GM12878 (cell line): ENCODE results near the gene WDR17. TPM values are rescaled to one million over a fixed set of nuclear protein-coding genes. Genes with fewer than 3 reads are reported as not detected.

Experiments used
- ATAC-seq: fragments of 200-7000 bp; cut with Tn5 transposase; 3 replicates; pipeline ENCODE4 v1.9.1; 2020; ENCODE audit warnings: mild to moderate bottlenecking, moderate library complexity
- BruUV-seq: library from RNA; stranded (reverse); fragments of 400-500 nt; replicated peaks from 2 replicates; lab custom pipeline; 2021; lab: Mats Ljungman, UMichigan
- CTCF ChIA-PET: fragments of 300-600 bp; sonication (Branson Sonifier 250); formaldehyde crosslinking; extraction: SDS; loops from one replicate; lab custom pipeline; 2021; ENCODE audit warnings: inconsistent platforms; lab: Yijun Ruan, JAX
- POLR2A ChIA-PET: fragments of 350-600 bp; formaldehyde crosslinking; extraction: SDS; loops from one replicate; lab custom pipeline; 2021; ENCODE audit warnings: inconsistent platforms; lab: Charles Lee
- RAD21 ChIA-PET: fragments of 300-600 bp; sonication (Branson Sonifier 250); formaldehyde crosslinking; loops from one replicate; lab custom pipeline; 2023; ENCODE audit warnings: antibody characterized with exemption; ENCODE audit not compliant: unreplicated experiment; lab: Charles Lee
- SMC1A ChIA-PET: fragments of 300-600 bp; sonication (Branson Sonifier 250); formaldehyde crosslinking; loops from one replicate; lab custom pipeline; 2023; ENCODE audit not compliant: unreplicated experiment, uncharacterized antibody; lab: Charles Lee
- DNase-seq: peaks from one replicate; pipeline ENCODE4 v3.0.0-alpha.2; 2011; ENCODE audit warnings: low read depth, low spot score
- FAIRE-seq: peaks from 3 replicates; lab custom pipeline; 2011; peaks lifted over from hg19 to GRCh38; lab: Jason Lieb, UNC
- H2AFZ ChIP-seq: 2 replicates; pipeline ENCODE4 v1.6.0; 2011; ENCODE audit warnings: low read depth, low read length, control low read depth; ENCODE audit not compliant: control insufficient read depth
- H3K27ac ChIP-seq: 2 replicates; pipeline ENCODE4 v1.5.1; 2011; ENCODE audit warnings: control low read depth; ENCODE audit not compliant: control insufficient read depth, insufficient read depth
- H3K27me3 ChIP-seq, 2 experiments: replicated peaks in 1 of 2; 2 replicates each; pipeline versions ENCODE4 v1.6.0 to v1.6.1; 2011; ENCODE audit warnings: low read length in 1 of 2; ENCODE audit not compliant: control insufficient read depth in 2 of 2, insufficient read depth in 2 of 2
- H3K36me3 ChIP-seq, 2 experiments: 2 replicates each; pipeline ENCODE4 v1.5.1; 2011; ENCODE audit warnings: low read length in 1 of 2; ENCODE audit not compliant: control insufficient read depth in 2 of 2, insufficient read depth in 2 of 2
- H3K4me1 ChIP-seq: 2 replicates; pipeline ENCODE4 v1.6.1; 2011; ENCODE audit warnings: mild to moderate bottlenecking, low read length, moderate library complexity, mixed read lengths; ENCODE audit not compliant: control insufficient read depth, insufficient read depth
- H3K4me2 ChIP-seq: 2 replicates; pipeline ENCODE4 v1.6.0; 2011; ENCODE audit warnings: control low read depth; ENCODE audit not compliant: control insufficient read depth, insufficient read depth
- H3K4me3 ChIP-seq: fragments of 200-600 bp; sonication (generic); 2 replicates; pipeline ENCODE4 v1.5.1; 2016
- H3K79me2 ChIP-seq: 2 replicates; pipeline ENCODE4 v1.6.0; 2011; ENCODE audit warnings: low read length; ENCODE audit not compliant: control insufficient read depth, insufficient read depth
- H3K9ac ChIP-seq: 2 replicates; pipeline ENCODE4 v1.8.0; 2011; ENCODE audit warnings: low read length, control low read depth, mixed read lengths; ENCODE audit not compliant: control insufficient read depth, insufficient read depth
- H3K9me3 ChIP-seq: replicated peaks from 3 replicates; pipeline ENCODE4 v1.5.1; 2011; ENCODE audit warnings: mild to moderate bottlenecking, low read length; ENCODE audit not compliant: control insufficient read depth, insufficient read depth
- H4K20me1 ChIP-seq: 2 replicates; pipeline ENCODE4 v1.6.0; 2011; ENCODE audit not compliant: control insufficient read depth, insufficient read depth
- DPF2 ChIP-seq: fragments of 450-650 bp; IDR thresholded peaks from 2 replicates; pipeline ENCODE4 v1.6.1; 2017; ENCODE audit warnings: mild to moderate bottlenecking
- NFIC ChIP-seq: IDR thresholded peaks from 2 replicates; pipeline ENCODE4 v1.6.1; 2012; ENCODE audit warnings: low read depth, mild to moderate bottlenecking, inconsistent platforms, low read length, moderate library complexity
- POLR2AphosphoS2 ChIP-seq: IDR thresholded peaks from 2 replicates; pipeline ENCODE4 v1.6.1; 2011; ENCODE audit warnings: low read depth, mild to moderate bottlenecking, low read length, improper control_type of control experiment, moderate library complexity
- SMAD1 ChIP-seq: fragments of 450-650 bp; IDR thresholded peaks from 2 replicates; pipeline ENCODE4 v1.6.1; 2018; ENCODE audit warnings: mild to moderate bottlenecking, low read depth; ENCODE audit not compliant: partially characterized antibody
- SUPT20H ChIP-seq: IDR thresholded peaks from 2 replicates; pipeline ENCODE4 v1.6.1; 2011; ENCODE audit warnings: low read depth, mild to moderate bottlenecking, low read length, moderate library complexity, borderline replicate concordance; ENCODE audit not compliant: control insufficient read depth
- TCF3 ChIP-seq: IDR thresholded peaks from 2 replicates; pipeline ENCODE4 v1.6.1; 2012; ENCODE audit warnings: low read depth, mild to moderate bottlenecking, low read length, borderline replicate concordance; ENCODE audit not compliant: insufficient read depth
- WGBS: methylation state at CpG from one replicate; pipeline ENCODE4 v1.1.6; 2016; ENCODE audit warnings: low lambda C conversion rate; ENCODE audit not compliant: insufficient replicate concordance, insufficient coverage; ENCODE audit errors: missing lambda C conversion rate; 5-methylcytosine and 5-hydroxymethylcytosine counted together
- in situ Hi-C: fragments of 300-500 bp; cut with MboI; formaldehyde crosslinking; loops from 9 replicates; pipeline ENCODE4 v1.14.3; 2018; ENCODE audit warnings: mixed read lengths
- intact Hi-C: fragments of 100-400 bp; cut with micrococcal nuclease; formaldehyde crosslinking; loops from one replicate; pipeline ENCODE4 v1.14.2; 2022; ENCODE audit not compliant: unreplicated experiment
- polyA plus RNA-seq, 11 experiments: library from polyadenylated mRNA; depleted of rRNA in 4 of 11; unstranded in 6 of 11; stranded (reverse) in 5 of 11; fragments of >200 nt; fragmentation: Nextera tagmentation in 4 of 11; fragmentation: Illumina TruSeq in 1 of 11; extraction: Ambion mirVana in 4 of 11; extraction: Trizol in 1 of 11; gene quantifications; 1 replicate in 1 of 11; 2 replicates in 10 of 11; pipeline versions ENCODE4 v1.2.1 to v1.2.3, GENCODE V29; 2011 to 2016; ENCODE audit warnings: inconsistent platforms in 2 of 11, missing spikeins in 2 of 11, low read depth in 1 of 11
- total RNA-seq, 4 experiments: library from RNA; depleted of rRNA in 3 of 4; stranded (reverse); fragments of >200 nt in 3 of 4; fragmentation: Illumina TruSeq in 1 of 4; extraction: Trizol in 1 of 4; gene quantifications; 2 replicates each; pipeline versions ENCODE4 v1.2.1 to v1.2.3, GENCODE V29; 2013 to 2021
- TF ChIP-seq, protein P1 (sequence below): fragments of 450-650 bp; IDR thresholded peaks from 2 replicates; pipeline ENCODE4 v1.6.1; 2017; ENCODE audit warnings: mild to moderate bottlenecking, moderate library complexity
- TF ChIP-seq, protein P2 (sequence below): IDR thresholded peaks from 2 replicates; pipeline ENCODE4 v1.6.1; 2011; ENCODE audit warnings: mild to moderate bottlenecking, low read depth, low read length, moderate library complexity; ENCODE audit not compliant: insufficient replicate concordance
- TF ChIP-seq, protein P3 (sequence below): IDR thresholded peaks from 2 replicates; pipeline ENCODE4 v1.6.1; 2012; ENCODE audit warnings: improper control_type of control experiment, low read depth, low read length; ENCODE audit not compliant: insufficient replicate concordance
- TF ChIP-seq, protein P4 (sequence below): IDR thresholded peaks from 2 replicates; pipeline ENCODE4 v1.6.1; 2012; ENCODE audit warnings: low read length, inconsistent platforms

Gene WDR17
- total and polyA plus RNA-seq, 10 of the 15 experiments (the other 5 are each of a cell fraction or from before 2014, with no cell fraction given), result 0.43 to 3.8 (median 2.8) TPM

DNA sequence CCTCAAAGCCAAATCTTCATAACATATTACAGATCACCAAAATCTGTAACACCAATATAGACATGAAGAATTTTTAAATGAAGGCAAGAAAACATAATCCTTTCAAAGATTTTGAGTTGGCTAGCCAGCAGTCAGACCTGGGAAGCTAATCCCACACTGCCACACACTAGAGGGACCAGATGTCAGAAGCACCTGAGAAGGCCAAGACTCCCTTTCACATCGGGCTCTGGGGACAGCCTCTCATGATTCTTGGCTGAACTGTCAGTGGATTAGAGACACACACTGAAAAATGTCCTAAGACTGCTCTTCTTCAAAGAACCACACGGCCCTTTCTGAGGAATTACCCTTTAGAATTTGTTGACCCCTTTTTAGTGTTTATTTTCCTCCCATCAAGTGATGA, 157.9 kb downstream of the WDR17 start:
- Histone ChIP-seq H3K27me3 (no peaks in the 10 kb centered on the region), H3K4me3 (no peak overlapping the region), H3K4me2 (no peak overlapping the region), H3K27ac (no peak overlapping the region), H2AFZ (no peak overlapping the region), H3K36me3 (no peaks in the 10 kb centered on the region), H3K9ac (no peak overlapping the region), H3K4me1 (no peaks in the 10 kb centered on the region), H3K9me3 (no peaks in the 10 kb centered on the region), H3K79me2 (no peaks in the 10 kb centered on the region), H4K20me1 (no peaks in the 10 kb centered on the region)
- in situ Hi-C loops (no loop called here), intact Hi-C loops (no loop called here)
- POLR2A ChIA-PET, result no interaction called here
- FAIRE-seq (no peak), ATAC-seq (no peak), DNase-seq (no peak)
- no TSS peak for BruUV-seq
- WGBS, result 19% methylated on average over 2 of the region's 2 CpGs
- TF ChIP-seq SUPT20H, result no peak
- TF ChIP-seq SMAD1, result no peak
- no peak for TF ChIP-seq DPF2
- no peak for TF ChIP-seq NFIC
- TF ChIP-seq, protein P1, sequence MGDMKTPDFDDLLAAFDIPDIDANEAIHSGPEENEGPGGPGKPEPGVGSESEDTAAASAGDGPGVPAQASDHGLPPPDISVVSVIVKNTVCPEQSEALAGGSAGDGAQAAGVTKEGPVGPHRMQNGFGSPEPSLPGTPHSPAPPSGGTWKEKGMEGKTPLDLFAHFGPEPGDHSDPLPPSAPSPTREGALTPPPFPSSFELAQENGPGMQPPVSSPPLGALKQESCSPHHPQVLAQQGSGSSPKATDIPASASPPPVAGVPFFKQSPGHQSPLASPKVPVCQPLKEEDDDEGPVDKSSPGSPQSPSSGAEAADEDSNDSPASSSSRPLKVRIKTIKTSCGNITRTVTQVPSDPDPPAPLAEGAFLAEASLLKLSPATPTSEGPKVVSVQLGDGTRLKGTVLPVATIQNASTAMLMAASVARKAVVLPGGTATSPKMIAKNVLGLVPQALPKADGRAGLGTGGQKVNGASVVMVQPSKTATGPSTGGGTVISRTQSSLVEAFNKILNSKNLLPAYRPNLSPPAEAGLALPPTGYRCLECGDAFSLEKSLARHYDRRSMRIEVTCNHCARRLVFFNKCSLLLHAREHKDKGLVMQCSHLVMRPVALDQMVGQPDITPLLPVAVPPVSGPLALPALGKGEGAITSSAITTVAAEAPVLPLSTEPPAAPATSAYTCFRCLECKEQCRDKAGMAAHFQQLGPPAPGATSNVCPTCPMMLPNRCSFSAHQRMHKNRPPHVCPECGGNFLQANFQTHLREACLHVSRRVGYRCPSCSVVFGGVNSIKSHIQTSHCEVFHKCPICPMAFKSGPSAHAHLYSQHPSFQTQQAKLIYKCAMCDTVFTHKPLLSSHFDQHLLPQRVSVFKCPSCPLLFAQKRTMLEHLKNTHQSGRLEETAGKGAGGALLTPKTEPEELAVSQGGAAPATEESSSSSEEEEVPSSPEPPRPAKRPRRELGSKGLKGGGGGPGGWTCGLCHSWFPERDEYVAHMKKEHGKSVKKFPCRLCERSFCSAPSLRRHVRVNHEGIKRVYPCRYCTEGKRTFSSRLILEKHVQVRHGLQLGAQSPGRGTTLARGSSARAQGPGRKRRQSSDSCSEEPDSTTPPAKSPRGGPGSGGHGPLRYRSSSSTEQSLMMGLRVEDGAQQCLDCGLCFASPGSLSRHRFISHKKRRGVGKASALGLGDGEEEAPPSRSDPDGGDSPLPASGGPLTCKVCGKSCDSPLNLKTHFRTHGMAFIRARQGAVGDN, result no peak
- no peak for TF ChIP-seq TCF3
- TF ChIP-seq, protein P2, sequence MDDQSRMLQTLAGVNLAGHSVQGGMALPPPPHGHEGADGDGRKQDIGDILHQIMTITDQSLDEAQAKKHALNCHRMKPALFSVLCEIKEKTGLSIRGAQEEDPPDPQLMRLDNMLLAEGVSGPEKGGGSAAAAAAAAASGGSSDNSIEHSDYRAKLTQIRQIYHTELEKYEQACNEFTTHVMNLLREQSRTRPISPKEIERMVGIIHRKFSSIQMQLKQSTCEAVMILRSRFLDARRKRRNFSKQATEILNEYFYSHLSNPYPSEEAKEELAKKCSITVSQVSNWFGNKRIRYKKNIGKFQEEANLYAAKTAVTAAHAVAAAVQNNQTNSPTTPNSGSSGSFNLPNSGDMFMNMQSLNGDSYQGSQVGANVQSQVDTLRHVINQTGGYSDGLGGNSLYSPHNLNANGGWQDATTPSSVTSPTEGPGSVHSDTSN, result no peak
- no peak for TF ChIP-seq POLR2AphosphoS2
- TF ChIP-seq, protein P3, sequence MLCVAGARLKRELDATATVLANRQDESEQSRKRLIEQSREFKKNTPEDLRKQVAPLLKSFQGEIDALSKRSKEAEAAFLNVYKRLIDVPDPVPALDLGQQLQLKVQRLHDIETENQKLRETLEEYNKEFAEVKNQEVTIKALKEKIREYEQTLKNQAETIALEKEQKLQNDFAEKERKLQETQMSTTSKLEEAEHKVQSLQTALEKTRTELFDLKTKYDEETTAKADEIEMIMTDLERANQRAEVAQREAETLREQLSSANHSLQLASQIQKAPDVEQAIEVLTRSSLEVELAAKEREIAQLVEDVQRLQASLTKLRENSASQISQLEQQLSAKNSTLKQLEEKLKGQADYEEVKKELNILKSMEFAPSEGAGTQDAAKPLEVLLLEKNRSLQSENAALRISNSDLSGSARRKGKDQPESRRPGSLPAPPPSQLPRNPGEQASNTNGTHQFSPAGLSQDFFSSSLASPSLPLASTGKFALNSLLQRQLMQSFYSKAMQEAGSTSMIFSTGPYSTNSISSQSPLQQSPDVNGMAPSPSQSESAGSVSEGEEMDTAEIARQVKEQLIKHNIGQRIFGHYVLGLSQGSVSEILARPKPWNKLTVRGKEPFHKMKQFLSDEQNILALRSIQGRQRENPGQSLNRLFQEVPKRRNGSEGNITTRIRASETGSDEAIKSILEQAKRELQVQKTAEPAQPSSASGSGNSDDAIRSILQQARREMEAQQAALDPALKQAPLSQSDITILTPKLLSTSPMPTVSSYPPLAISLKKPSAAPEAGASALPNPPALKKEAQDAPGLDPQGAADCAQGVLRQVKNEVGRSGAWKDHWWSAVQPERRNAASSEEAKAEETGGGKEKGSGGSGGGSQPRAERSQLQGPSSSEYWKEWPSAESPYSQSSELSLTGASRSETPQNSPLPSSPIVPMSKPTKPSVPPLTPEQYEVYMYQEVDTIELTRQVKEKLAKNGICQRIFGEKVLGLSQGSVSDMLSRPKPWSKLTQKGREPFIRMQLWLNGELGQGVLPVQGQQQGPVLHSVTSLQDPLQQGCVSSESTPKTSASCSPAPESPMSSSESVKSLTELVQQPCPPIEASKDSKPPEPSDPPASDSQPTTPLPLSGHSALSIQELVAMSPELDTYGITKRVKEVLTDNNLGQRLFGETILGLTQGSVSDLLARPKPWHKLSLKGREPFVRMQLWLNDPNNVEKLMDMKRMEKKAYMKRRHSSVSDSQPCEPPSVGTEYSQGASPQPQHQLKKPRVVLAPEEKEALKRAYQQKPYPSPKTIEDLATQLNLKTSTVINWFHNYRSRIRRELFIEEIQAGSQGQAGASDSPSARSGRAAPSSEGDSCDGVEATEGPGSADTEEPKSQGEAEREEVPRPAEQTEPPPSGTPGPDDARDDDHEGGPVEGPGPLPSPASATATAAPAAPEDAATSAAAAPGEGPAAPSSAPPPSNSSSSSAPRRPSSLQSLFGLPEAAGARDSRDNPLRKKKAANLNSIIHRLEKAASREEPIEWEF, result no peak
- TF ChIP-seq, protein P4, sequence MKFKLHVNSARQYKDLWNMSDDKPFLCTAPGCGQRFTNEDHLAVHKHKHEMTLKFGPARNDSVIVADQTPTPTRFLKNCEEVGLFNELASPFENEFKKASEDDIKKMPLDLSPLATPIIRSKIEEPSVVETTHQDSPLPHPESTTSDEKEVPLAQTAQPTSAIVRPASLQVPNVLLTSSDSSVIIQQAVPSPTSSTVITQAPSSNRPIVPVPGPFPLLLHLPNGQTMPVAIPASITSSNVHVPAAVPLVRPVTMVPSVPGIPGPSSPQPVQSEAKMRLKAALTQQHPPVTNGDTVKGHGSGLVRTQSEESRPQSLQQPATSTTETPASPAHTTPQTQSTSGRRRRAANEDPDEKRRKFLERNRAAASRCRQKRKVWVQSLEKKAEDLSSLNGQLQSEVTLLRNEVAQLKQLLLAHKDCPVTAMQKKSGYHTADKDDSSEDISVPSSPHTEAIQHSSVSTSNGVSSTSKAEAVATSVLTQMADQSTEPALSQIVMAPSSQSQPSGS, result no peak
- RAD21 ChIA-PET, result no interaction called here
- CTCF ChIA-PET, result no interaction called here
- SMC1A ChIA-PET, result no interaction called here
